Stimulated activated CD8-positive, alpha-beta memory T cell treated with anti-CD3 and anti-CD28 coated beads, Interleukin-2, amount 100 ng/mL, for 1 hour (primary cell): Measurements from ENCODE around the gene SLC25A13.

Source experiments
- DNase-seq, 2 donors: peaks; one replicate each; pipeline ENCODE4 v3.0.0-alpha.2; 2020; ENCODE audit warnings: low read depth in 2 of 2

SLC25A13 gene

DNA sequence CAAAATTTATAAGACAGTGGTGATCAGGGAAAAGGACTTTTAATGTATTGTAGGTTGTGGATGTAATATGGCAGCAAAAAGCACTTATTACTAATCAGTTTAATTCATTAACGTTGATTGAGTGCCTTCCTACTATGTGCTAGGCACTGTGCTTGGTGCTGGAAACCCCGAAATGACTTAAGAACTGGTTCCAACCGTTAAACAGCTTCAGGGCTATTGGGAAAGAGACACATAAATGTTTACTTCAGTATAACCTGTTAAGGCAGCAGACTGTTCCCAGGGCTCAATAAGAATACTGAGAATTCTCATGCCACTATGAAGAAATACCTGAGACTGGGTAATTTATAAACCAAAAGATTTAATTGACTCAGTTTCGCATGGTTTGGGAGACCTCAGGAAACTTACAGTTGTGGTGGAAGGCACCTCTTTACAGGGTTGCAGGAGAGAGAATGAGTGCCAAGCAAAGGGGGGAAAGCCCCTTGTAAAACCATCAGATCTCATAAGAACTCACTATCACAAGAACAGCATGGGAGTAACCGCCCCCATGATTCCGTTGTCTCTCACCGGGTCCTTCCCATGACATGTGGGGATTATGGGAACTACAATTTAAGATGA is 1.1 kb upstream of the SLC25A13 start:
- no peak for DNase-seq

DNA sequence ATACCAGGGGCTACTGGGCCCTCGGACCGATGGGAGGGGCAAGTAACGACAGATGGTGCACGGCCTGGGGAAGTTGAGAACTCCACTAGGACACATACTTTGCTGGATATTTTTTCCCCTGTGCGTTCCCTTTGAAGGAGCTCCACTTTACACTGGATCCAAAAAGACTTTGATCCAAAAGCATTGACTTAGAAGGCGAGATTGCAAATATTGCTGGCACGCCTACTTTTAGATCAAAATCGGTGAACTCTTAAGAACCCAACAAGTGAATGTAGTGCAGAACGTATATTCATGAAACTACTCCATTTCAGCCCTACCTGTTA is 436 bp upstream of the SLC25A13 start:
- DNase-seq: no peak

DNA sequence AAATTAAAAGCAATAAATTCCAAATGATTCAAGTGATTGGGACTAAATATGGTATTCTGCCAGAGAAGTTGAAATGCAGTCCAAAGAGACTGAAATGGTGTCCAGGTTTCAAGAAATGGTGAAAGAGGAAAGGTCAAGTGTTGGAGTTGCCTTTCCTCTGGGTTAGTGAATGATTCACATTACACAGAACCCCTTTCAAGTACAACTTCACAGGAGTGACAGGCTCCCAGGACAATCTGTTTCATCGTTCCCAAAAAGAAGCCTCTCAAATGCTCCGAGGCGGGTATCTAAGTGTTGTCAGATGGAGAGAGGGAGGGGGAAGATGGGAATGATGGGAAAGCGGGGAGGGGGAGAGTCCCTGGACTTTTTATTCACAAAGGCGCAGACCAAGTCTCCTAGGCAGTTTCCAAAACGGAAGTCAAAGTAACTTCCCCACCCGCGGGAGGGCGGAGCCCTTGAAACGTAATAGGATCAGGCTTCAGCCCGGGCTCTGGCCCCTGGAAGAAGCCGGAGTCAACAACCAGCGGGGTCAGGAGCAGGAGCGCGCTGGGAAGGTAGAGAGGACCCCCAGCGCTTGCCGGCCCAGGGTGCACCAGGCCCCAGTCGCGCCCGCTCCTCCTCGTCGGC is 754 bp downstream of the SLC25A13 start:
- DNase-seq: peak; percentile 3 to 22

DNA sequence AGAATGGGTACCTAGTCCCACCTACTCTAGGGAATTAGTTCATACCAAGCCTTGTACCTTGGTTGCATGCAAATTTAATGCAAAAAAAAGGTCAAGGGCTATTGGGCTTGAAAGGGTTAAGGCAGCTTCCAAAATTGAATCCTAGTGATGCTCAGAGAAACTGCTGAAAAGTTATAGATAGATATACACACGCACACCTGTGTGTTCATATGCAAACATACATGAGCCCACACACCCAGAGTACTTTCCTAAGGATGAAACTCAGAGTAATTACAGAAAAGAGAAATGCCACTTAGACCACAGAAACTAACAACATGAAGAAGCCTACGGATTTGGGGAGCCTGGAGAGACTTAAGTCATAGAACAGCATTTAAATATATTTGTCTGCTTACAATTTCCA is 1.5 kb downstream of the SLC25A13 start:
- DNase-seq: no peak

DNA sequence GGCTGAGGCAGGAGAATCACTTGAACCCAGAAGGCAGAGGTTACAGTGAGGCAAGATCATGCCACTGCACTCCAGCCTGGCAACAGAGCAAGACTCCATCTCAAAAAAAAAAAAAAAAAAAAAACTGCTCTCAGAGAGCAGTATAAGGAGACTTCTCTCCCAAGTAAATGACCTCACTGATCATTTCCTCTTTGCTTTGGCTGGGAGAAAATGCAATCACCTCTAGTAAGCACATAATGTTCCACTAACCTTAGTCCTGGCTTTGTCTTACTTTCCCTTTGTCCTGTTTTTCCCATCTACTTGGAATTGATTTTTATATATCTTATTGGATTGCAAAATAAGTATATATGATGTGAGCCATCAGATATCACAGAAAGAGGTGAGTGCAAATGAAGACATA is 2.5 kb downstream of the SLC25A13 start:
- no peak for DNase-seq

DNA sequence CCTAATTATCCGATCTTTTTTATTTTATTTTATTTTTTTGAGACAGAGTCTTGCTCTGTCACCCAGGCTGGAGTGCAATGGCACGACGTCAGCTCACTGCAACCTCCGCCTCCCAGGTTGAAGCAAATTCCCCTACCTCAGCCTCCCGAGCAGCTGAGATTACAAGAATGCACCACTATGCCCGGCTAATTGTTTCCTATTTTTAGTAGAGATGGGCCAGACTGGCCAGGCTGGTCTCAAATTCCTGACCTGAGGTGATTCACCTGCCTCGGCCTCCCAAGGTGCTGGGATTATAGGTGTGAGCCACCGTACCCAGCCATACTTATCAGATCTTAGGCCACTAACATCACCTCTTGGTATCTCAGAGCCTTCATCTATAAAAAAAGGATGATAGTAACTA is 4.9 kb downstream of the SLC25A13 start:
- no peak for DNase-seq

DNA sequence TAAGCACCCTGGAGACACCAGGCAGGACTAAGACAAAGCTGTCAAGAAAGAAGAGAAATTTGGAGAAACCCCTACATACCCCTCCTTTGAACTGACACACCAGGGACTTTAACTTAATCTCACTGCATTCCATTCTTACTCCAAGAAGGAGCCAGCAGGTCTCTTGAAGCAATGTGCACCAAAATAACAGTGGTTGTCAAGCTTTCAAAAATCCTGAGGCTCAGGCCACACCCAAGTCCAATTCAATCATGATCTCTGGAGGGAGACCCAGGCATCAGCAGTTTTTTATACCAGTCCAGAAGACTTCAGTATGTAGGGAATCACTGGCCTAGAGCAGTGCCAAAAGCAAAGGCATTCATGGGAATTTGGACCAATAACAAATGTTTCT is 6.8 kb downstream of the SLC25A13 start:
- DNase-seq: no peak

DNA sequence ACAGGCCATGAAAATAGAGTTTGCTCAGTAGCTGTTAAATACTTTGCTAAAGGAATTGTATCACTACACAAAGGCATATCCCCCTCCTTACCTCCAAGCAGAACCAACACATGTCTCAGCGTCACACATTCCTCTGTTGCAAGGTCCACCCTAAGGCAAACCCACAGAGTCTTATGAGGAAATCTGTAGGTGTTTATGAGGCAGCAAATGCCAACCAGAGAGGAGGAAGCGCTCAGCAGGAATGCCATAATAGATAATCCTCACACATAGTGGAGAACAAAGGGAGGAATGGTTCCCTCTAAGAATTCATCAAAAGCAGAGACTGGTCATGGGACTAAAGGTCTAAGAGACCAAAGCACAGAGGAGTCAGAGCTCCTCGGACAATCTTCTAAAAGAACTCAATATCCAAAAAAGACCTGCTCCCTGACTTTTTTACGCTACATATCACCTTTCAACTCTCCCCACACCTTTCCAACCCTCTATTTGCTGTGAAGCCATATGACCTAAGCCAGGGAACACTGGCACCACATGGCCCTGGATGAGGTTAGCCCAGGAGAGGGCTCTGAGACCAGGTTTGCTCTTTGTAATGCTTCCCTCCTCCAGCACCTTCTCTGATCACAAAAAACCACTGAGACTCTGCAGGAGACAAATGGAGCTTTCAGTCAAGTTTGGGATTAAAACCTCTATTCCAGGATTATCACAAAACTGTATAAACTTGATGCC is 7.3 kb downstream of the SLC25A13 start:
- no peak for DNase-seq

DNA sequence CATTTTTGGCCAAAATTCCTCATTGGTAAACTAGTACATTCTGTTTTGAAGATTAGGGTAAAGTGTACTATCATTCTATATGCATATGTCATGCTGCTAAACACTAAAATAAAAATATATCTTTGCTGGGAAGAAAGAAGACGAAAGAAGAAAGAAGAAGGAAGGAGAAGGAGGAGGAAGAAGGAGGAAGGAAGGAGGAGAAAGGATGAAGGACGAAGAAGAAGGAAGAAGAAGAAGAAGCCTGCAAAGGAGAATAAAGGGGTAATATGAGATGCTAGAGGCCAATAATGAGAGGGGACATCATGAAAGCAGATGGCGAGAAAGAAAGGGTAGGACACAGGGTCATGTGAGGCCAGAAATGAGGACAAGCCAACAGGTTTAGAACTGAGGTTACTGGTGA is 8.0 kb downstream of the SLC25A13 start:
- DNase-seq: no peak

DNA sequence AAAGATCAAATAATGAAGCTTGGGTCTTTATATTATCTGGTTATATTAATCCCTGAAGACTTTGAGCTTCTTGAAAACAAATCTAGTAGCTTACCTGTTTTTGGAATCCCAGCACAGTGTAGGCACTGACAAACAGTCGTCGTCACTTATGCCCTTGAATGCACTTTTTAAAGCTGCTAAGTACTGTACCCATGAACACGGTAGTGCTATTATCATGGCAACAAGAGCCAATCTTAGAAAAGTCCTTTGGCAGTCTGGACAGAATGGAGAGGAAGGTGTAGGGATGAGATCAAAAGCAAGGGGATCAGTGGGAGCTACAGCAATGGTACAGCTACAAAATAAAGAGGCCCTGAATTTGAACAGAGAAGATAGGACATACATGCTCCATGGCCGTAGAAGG is 9.4 kb downstream of the SLC25A13 start:
- DNase-seq: no peak

DNA sequence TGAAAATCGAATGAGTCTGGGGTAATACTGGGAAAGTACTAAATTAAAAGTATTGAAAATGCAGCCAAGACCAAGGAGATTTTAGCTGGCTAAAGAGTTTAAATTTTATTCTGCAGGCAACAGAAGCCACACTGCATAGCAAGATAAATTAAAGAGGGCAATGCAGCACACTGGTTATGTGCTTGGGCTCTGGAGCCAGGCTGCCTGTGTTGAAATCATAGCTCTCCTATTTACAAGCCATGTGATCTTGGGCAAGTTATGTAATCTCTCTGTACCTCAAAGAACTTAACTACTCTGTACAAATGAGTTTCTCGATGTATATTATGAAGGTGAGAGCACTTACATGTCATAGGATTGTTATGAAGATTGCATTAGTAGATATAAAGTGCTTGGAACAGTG is 9.9 kb downstream of the SLC25A13 start:
- no peak for DNase-seq

DNA sequence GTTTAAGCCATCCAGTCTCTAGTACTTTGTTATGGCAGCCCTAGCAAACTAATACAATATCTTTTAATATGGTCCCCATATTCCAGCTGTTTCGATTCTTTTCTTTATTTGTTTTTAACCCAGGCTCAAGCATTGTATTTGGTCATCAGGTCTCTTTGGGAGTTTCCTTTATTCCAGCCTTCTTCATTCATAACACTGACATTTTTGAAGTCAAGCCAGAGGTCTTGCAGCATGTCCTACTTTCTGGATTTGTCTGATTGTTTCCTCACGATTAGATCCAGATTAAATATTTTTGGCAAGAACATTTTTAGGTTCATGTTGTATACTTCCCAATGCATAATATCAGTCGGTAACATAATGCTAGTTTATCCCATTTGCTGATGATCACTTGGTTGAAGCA is 11.8 kb downstream of the SLC25A13 start:
- DNase-seq: no peak

DNA sequence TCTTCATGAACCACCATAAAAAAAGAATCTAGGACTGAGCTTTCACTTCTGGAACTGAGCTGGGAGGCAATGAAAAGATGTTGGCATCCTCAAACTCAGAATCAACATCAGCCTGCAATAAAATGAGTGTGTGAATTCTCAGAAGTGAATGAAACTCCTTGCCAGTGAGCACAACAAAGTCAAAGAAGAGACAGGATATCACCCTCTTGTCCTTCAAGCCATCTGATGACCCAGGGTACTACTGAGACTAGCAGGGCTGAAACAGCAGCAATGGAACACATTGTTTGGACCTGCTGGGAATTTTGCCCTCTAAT is 13.0 kb downstream of the SLC25A13 start:
- no peak for DNase-seq

DNA sequence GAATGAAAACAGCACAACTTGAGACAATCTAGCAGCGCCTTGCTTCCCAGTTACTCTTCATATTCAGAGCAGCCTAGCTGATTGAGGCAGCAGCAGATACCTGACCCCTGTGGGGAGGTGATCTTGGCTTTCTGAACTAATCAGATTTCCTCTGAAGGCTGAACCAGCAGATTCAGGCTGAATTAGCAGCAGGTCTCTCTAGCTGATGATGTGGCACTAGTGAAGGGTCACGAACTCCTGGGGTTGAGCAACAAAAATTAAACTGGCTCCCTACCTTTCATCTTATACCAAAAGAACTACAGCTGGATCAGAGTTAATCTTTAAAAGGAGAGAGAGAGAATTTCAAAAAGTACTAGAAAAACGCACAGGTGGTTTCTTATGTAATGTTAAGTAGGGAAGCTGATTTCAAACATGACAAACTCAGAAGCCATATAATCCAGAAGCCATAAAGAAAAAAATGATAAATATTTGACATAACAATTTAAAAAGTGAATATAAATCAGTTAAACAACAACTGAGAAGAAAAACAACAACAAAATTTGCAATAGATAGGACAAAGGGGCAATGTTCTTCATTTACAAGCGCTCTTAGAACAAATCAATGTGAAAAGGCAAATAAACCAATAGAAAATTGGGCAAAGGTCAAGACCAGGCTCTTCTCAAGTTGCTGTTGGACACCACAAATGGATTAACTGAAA is 13.5 kb downstream of the SLC25A13 start:
- DNase-seq: no peak

DNA sequence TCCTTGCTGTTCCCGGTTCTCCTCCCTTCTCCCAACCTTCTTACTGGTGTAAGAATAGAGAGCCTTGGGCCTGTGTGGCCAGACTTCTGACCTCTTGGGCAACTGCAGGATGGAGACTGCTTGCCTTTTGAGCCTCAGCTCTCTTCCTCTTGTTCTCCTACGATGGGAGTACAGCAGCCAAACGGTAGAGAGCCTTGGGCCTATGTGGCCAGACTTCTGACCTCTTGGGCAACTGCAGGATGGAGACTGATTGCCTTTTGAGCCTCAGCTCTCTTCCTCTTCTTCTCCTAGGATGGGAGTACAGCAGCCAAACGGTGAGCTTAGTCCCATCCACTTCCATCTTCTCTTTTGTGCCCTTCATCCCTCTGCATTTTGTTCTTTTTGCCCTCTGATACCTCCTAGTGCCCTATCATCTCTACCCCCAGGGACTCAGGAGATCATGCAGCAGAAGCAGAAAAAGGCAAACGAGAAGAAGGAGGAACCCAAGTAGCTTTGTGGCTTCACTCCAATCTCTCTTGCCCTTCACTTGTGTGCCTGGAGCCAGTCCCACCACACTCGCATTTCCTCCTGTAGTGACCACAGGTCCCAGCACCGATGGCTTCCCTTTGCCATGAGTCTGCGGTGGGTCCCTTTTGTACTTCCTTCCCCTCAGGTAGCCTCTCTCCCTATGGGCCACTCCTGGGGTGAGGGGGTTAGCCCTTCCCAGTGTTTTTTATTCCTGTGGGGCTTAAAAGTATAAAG is 15.3 kb downstream of the SLC25A13 start:
- DNase-seq: no peak

DNA sequence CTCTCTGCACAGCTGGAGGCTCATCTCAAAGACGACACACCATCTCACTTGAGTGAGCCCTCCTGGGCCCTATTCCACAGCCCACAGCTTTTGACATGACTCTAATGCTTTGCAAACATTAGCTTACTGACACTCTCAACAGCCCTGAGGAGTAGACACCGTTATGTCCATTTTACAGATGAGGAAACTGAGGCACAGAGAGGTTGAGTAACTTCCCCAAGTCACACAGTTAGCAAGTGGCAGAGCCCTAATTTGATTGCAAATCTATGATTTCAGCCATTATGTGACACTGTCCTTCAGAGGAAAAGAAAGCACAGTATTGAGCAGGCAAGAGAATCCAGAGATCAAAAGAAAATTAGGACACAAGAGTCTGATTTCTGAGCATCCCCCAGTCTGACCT is 16.0 kb downstream of the SLC25A13 start:
- DNase-seq: no peak

DNA sequence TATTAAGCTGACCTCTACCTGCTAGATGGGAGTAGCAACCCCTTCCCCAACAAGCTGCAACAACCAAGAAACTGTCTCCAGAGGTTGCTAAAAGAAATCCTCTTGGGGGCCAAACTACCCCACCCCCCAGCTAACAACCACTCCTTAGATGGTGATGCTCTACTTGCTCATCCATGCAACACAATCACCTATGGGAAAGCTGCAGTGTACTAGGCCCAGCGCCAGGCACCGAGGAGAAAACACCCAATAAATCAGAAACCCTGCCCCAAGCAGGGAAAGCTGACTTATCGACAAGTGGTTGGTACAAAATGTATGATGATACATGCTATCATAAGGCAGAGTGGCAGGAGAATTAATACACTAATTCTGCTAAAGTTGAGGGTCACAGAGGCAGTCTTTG is 17.3 kb downstream of the SLC25A13 start:
- no peak for DNase-seq

DNA sequence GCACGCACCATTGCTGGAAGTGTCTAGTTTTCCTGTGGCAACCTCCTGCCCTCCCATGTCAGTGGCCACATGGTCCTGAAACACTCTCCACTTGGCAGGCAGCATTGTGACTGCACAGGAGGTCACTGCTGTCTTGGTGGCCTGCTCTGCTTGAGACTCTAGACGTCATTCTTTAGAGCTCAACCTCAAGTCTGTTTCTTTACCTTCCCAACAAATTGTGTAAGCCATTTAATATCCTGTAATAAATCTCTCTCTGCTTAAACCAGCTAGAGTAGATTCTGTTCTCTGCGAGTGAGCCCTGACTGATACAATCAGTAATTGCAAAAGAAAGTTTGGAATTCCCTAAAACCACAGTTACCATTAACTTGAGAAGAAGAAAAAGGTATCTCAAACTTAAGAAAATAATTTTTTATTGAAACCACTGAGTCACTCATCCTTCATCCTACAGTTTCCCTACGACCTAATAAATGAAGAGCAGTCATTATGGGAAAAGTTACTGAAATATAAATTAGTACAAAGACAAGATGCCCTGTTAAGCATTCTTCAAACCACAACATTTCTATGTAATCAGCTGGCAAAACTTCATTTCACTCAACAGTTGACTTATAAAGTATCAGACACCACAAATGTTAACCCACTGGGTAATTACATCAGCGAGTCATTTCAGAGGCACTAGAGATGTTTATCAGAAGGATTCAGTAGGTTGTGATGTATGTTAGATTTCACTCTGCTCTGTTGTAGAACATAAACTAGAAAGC is 18.0 kb downstream of the SLC25A13 start:
- no peak for DNase-seq

DNA sequence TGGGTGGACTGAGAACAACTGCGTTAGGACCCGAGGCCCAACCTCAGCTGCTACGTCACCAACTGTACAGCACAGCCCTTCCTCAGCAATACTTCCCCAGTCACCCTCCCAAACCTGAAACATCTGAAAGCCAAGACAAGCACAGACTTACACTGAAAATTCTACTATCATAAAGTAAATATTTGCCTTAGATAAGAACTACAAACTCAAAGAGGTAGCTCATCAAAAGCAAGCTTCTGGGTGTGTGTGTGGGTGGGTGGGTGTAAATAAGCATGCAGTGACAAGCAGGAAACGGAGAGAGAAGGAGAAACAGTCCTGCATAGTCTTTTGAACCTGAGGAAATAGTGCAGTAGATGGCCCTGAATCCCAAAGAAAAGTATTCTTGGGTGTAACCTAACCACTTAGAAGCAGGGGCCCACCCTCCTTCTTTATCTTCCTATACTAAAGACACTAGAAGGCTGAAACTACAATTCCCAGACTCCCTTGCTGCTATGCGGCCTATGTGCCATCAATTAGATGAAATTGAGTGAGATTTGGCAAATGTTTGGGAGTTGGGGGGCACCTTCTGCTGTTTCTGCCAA is 18.7 kb downstream of the SLC25A13 start:
- DNase-seq: no peak

DNA sequence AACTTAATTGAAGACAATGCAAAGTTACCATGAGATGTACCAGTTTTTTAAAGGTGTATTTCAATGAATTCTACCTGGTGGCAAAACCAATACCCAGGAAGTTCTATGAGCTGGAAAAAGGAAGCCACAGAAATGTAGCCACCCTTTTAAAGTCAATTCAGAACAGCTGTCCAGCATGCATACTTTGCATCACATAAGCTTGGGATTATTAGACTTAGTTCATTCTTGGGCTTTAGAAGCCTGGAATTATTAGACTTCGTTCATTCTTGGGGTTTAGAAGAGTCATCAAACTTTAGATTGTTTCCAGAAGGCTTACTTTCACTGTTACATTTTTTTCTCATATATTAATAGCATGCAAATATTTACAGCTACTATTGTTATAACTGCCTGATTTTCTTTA is 20.9 kb downstream of the SLC25A13 start:
- no peak for DNase-seq

DNA sequence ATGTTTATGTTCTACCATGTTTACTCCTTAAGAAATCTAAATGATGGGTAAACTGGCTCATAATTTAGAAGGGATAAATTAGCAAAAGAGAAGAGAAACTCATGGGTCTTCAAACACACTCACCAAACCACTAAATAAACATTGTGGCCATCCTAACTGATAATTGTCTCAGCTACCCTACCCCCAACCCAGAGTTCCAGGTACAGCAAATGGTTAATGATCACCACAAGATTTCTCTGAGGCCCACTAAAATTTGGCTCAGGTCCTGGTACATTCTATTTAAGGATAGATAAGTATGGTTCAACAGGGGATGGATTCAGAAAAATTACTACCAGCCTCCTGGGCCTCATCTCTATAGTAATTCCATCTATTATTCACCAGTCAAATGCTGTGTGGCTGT is 21.4 kb downstream of the SLC25A13 start:
- DNase-seq: no peak
